Activated CD4-positive, alpha-beta memory T cell treated with anti-CD3 and anti-CD28 coated beads, Interleukin-2, amount 10 ng/mL, durations not matched to agents 7 days and 5 days (primary cell): ENCODE measurements around the gene ERFL. TPM values are rescaled to one million over a fixed set of nuclear protein-coding genes. Genes with fewer than 3 reads are reported as not detected.

Experiments
- CTCF ChIA-PET: fragments of 350-600 bp; sonication (Branson Sonifier 250); formaldehyde crosslinking; loops from one replicate; lab custom pipeline; 2021; ENCODE audit warnings: antibody characterized with exemption, inconsistent platforms; lab: Charles Lee
- POLR2A ChIA-PET: fragments of 350-600 bp; sonication (Branson Sonifier 250); formaldehyde crosslinking; loops from one replicate; lab custom pipeline; 2021; ENCODE audit warnings: antibody characterized with exemption; lab: Charles Lee
- DNase-seq: peaks from one replicate; pipeline ENCODE4 v3.0.0-alpha.2; 2020
- H3K27ac Mint-ChIP-seq: one replicate; pipeline ENCODE4 v1.8.0; 2021; ENCODE audit warnings: mild to moderate bottlenecking, mixed read lengths
- H3K27me3 Mint-ChIP-seq: one replicate; pipeline ENCODE4 v1.8.0; 2021; ENCODE audit warnings: mixed read lengths
- H3K36me3 Mint-ChIP-seq: one replicate; pipeline ENCODE4 v1.8.0; 2021; ENCODE audit warnings: low read depth, mixed read lengths
- H3K4me1 Mint-ChIP-seq: one replicate; pipeline ENCODE4 v1.8.0; 2021; ENCODE audit warnings: mixed read lengths
- H3K4me3 Mint-ChIP-seq: one replicate; pipeline ENCODE4 v1.8.0; 2021; ENCODE audit warnings: mild to moderate bottlenecking, mixed read lengths
- H3K9me3 Mint-ChIP-seq: one replicate; pipeline ENCODE4 v1.8.0; 2021; ENCODE audit warnings: mixed read lengths
- total RNA-seq, 2 experiments: library from RNA; stranded (reverse); gene quantifications; one replicate each; pipeline ENCODE4 v1.2.3, GENCODE V29; 2021

ERFL gene
- total RNA-seq, 2 experiments from 2014 or later = 1.5 to 1.7 TPM

DNA sequence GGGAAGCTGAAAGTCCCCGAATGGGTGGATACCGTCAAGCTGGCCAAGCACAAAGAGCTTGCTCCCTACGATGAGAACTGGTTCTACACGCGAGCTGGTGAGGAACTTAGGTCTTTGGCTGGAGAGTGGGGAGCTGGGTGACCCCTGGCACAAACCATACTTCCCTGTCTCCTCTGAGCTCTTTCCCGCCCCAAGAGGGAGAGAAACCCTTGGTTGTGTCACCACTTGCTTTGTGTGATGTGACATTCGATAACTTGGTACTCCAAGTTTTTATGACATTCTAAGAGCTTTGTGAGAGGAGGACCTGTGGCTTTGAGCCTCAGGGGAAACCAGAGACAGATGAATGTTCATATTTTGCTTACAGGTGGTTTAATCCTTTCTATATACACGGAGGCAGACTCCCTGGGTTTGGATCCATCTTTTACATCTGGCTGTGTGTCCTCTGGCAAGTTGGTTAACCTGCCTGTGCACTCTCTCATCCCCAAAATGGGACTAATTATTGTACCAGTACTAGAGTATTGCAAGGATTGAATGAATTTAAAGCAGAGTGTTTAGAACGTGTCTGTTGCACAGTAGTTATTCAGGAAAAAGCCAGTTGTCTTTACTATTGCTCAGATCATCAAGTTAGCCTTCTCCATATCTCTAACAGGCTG lies 67.0 kb downstream of the ERFL start:
- H3K36me3 Mint-ChIP-seq = peaks cover 54% of the 10 kb centered on the region
- POLR2A ChIA-PET = interaction anchor here (1.8 to 7.0 kb wide), 7 partner anchors 12 to 97 kb away, joined by 10 to 223 read pairs (median 29); partner anchors contain the start of genes ARHGEF1, CD79A and RABAC1
- peak overlapping the region; percentile 82 for H3K4me3 Mint-ChIP-seq

DNA sequence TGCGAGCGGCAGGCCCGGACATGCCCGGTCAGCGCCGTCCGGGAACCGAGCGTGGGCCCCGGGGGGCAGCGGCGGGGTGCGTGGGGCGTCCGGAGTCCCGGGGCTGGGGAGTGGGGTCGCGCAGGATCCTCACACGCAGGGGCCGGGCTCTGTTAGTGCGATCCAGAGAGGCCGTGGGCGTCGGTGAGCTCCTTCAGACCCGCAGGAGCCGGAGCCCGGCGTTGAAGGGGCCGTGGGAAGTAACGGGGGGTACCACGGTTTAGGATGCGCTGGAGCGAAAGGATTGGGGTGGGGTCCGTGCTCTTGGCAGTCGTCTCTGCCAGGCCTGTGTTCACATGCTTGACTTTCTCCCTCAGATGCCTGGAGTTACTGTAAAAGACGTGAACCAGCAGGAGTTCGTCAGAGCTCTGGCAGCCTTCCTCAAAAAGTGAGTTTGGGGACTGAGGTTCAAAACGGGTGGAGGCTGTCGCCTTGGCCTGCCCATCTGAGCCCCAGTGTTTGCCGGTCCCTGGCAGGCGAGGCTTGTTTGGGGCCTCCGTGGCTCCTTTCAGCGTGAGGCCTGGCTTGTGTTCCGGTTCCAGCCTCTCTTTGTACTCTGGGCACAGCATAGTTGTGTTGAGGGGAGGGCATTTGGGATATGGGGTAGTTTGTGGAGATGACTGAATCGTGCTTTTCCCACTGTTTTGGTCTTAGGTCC lies 67.7 kb downstream of the ERFL start:
- Mint-ChIP-seq H3K27me3 (no peaks in the 10 kb centered on the region), H3K4me1 (peaks cover 50% of the 10 kb centered on the region), H3K4me3 (peak overlapping the region; percentile 82), H3K27ac (peak overlapping the region; percentile 81), H3K9me3 (no peaks in the 10 kb centered on the region), H3K36me3 (peaks cover 50% of the 10 kb centered on the region)
- POLR2A ChIA-PET = interaction anchor here (0.7 to 7.0 kb wide), 13 partner anchors 9 to 538 kb away, joined by 3 to 223 read pairs (median 10); partner anchors contain the start of genes ARHGEF1, CD79A and RABAC1
- DNase-seq = peak; percentile 38
- CTCF ChIA-PET = interaction anchor here (0.7 to 5.4 kb wide), 11 partner anchors 8 to 174 kb away, joined by 3 to 82 read pairs (median 11); partner anchors contain the start of gene RABAC1

More for the DNA sequence above, 67.0 kb downstream of the ERFL start:
- DNase-seq = no peak
- peaks cover 53% of the 10 kb centered on the region for H3K4me1 Mint-ChIP-seq
- no peaks in the 10 kb centered on the region for H3K9me3 Mint-ChIP-seq
- CTCF ChIA-PET = interaction anchor here (2.1 to 5.4 kb wide), 4 partner anchors 12 to 97 kb away, joined by 11 to 82 read pairs (median 28); partner anchors contain the start of gene RABAC1
- H3K27ac Mint-ChIP-seq = peak overlapping the region; percentile 81
- H3K27me3 Mint-ChIP-seq = no peaks in the 10 kb centered on the region

DNA sequence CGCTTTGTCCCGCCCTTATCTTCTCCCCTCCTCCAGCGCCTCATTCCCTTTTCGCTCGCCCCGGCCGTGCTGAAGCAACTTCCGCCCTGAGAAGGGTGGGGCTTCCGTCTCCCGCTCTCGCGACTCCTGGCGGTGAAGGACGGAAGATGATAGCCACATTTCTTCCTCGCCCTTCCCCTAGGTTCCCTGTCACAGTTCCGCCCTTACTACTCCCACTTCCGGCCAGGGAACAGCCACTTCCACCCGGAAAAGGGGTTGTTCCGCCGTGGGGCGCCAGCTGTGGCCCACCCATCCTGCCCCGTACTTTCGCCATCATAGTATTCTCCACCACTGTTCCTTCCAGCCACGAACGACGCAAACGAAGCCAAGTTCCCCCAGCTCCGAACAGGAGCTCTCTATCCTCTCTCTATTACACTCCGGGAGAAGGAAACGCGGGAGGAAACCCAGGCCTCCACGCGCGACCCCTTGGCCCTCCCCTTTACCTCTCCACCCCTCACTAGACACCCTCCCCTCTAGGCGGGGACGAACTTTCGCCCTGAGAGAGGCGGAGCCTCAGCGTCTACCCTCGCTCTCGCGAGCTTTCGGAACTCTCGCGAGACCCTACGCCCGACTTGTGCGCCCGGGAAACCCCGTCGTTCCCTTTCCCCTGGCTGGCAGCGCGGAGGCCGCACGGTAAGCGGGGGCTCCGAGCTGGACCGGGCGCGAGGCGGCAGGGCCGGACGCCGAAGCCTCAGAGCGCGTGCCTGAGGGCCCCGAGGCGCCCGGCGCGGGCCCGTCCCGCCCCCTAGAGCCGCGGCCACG lies 68.4 kb downstream of the ERFL start, which contains the start of gene RPS19:
Gene RPS19, plus strand, starts transcription at position 638 of the 801 bp plus-strand sequence. CDS start 520 bp downstream, outside the sequence.
- Mint-ChIP-seq H3K4me1 (peaks cover 45% of the 10 kb centered on the region), H3K36me3 (peaks cover 44% of the 10 kb centered on the region), H3K4me3 (peak within 1 kb of the TSS; percentile 82), H3K27ac (peak within 1 kb of the TSS; percentile 94), H3K9me3 (no peaks in the 10 kb centered on the region), H3K27me3 (peaks cover 2% of the 10 kb centered on the region)
- CTCF ChIA-PET = interaction anchor here (0.7 to 5.4 kb wide), 17 partner anchors 9 to 596 kb away, joined by 3 to 82 read pairs (median 3); partner anchors contain the start of genes CEACAM3, HNRNPUL1 and RABAC1
- POLR2A ChIA-PET = interaction anchor here (0.7 to 7.0 kb wide), 16 partner anchors 8 to 537 kb away, joined by 3 to 223 read pairs (median 6); partner anchors contain the start of genes ARHGEF1, CD79A and RABAC1
- DNase-seq = peak; percentile 98

DNA sequence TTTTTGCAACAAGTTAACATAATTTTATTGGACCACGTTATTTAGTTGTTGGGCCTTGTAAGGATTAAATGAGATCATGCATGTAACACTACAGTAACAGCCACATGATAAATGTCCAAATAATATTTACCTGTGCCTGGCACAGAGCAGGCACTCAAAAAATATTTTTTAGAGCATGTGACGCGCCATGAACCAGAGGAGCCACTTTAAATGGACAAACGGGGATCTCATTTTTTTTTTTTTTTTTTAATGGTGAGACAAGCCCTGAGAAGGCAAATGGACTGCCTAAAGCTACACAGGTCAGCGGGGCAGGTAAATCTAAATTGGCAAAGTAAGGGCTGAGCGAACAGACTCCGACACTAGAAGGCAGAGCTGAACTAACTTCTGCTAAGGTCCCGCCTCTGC lies 69.0 kb downstream of the ERFL start:
- peak overlapping the region; percentile 82 for H3K4me3 Mint-ChIP-seq
- ChIA-PET POLR2A (interaction anchor here (0.9 to 7.0 kb wide), 15 partner anchors 8 to 103 kb away, joined by 3 to 223 read pairs (median 8); partner anchors contain the start of genes ARHGEF1, CD79A and RABAC1), CTCF (interaction anchor here (0.6 to 5.4 kb wide), 15 partner anchors 10 to 1047 kb away, joined by 3 to 82 read pairs (median 6); partner anchors contain the start of genes CEACAM3, HNRNPUL1 and RABAC1)
- H3K27me3 Mint-ChIP-seq = peaks cover 8% of the 10 kb centered on the region
- no peak for DNase-seq
- H3K4me1 Mint-ChIP-seq = peaks cover 39% of the 10 kb centered on the region
- peak overlapping the region; percentile 94 for H3K27ac Mint-ChIP-seq
- H3K36me3 Mint-ChIP-seq = peaks cover 38% of the 10 kb centered on the region
- no peaks in the 10 kb centered on the region for H3K9me3 Mint-ChIP-seq

Other genes starting within 250 kb of the ERFL start
- not detected for gene CEACAM7, start 240.2 kb downstream of the ERFL start, total RNA-seq
- not detected for gene CEACAM5, start 219.8 kb downstream of the ERFL start, total RNA-seq
- not detected for gene CEACAM6, start 172.9 kb downstream of the ERFL start, total RNA-seq
- gene CEACAM3, start 131.9 kb downstream of the ERFL start, total RNA-seq = not detected
- gene LYPD4, start 83.8 kb downstream of the ERFL start, total RNA-seq = not detected
- not detected for gene DMRTC2, start 83.4 kb downstream of the ERFL start, total RNA-seq
- gene RPS19, start 68.2 kb downstream of the ERFL start, total RNA-seq = 1,000 to 10,000 TPM; 2,625 to 2,652 TPM
- gene CD79A, start 51.2 kb downstream of the ERFL start, total RNA-seq = under 1 TPM; 0.35 to 0.38 TPM
- 100 to 1,000 TPM; 657 TPM for gene ARHGEF1, start 45.3 kb downstream of the ERFL start, total RNA-seq
- gene RABAC1, start 30.9 kb upstream of the ERFL start, total RNA-seq = 100 to 1,000 TPM in 1 of 2 experiments, 10 to 100 TPM in 1; 97.2 to 105 TPM
- 1 to 10 TPM; 1.2 to 1.9 TPM for gene ATP1A3, start 65.8 kb upstream of the ERFL start, total RNA-seq
- gene GRIK5, start 141.8 kb upstream of the ERFL start, total RNA-seq = under 1 TPM; 0.38 to 0.68 TPM
- 10 to 100 TPM; 14.3 to 14.5 TPM for gene ZNF574, start 147.7 kb upstream of the ERFL start, total RNA-seq
- 10 to 100 TPM; 31.3 to 35.8 TPM for gene POU2F2, start 204.0 kb upstream of the ERFL start, total RNA-seq